ENCODE results near the gene CHCHD3.

Gene CHCHD3

GRCh38 chr7:132757783-132758182, 324.1 kb downstream of the CHCHD3 start:
- Histone ChIP-seq H3K27me3 (ENCODE audit: control insufficient read depth, insufficient read depth, low read length) (no peaks in the 10 kb centered on the region), H3K9ac (ENCODE audit: low read length) (no peak overlapping the region), H3K4me3 (ENCODE audit: low read length) (no peak overlapping the region)

GRCh38 chr7:132756484-132756990, 325.4 kb downstream of the CHCHD3 start:
- no peak overlapping the region for H3K27ac ChIP-seq (ENCODE audit: low read depth, low read length)

More at GRCh38 chr7:132757783-132758182, 324.1 kb downstream of the CHCHD3 start:
- Histone ChIP-seq H3K27ac (ENCODE audit: low read depth, low read length) (no peak overlapping the region), H3K36me3 (ENCODE audit: control insufficient read depth, insufficient read depth, low read length) (no peaks in the 10 kb centered on the region), H3K4me1 (ENCODE audit: control insufficient read depth, insufficient read depth, low read length) (no peaks in the 10 kb centered on the region)

GRCh38 chr7:132755538-132756483, 326.1 kb downstream of the CHCHD3 start:
- Histone ChIP-seq H3K4me3 (ENCODE audit: low read length) (no peak overlapping the region), H3K27me3 (ENCODE audit: control insufficient read depth, insufficient read depth, low read length) (no peaks in the 10 kb centered on the region), H3K9ac (ENCODE audit: low read length) (no peak overlapping the region), H3K4me1 (ENCODE audit: control insufficient read depth, insufficient read depth, low read length) (no peaks in the 10 kb centered on the region), H3K36me3 (ENCODE audit: control insufficient read depth, insufficient read depth, low read length) (no peaks in the 10 kb centered on the region), H3K27ac (ENCODE audit: low read depth, low read length) (no peak overlapping the region)

More at GRCh38 chr7:132756484-132756990, 325.4 kb downstream of the CHCHD3 start:
- no peaks in the 10 kb centered on the region for H3K36me3 ChIP-seq (ENCODE audit: control insufficient read depth, insufficient read depth, low read length)
- no peaks in the 10 kb centered on the region for H3K27me3 ChIP-seq (ENCODE audit: control insufficient read depth, insufficient read depth, low read length)
- no peaks in the 10 kb centered on the region for H3K4me1 ChIP-seq (ENCODE audit: control insufficient read depth, insufficient read depth, low read length)
- H3K9ac ChIP-seq (ENCODE audit: low read length) = no peak overlapping the region
- no peak overlapping the region for H3K4me3 ChIP-seq (ENCODE audit: low read length)

GRCh38 chr7:132752431-132752830, 329.5 kb downstream of the CHCHD3 start:
- Histone ChIP-seq H3K9ac (ENCODE audit: low read length) (no peak overlapping the region), H3K4me1 (ENCODE audit: control insufficient read depth, insufficient read depth, low read length) (no peaks in the 10 kb centered on the region), H3K4me3 (ENCODE audit: low read length) (no peak overlapping the region), H3K27ac (ENCODE audit: low read depth, low read length) (no peak overlapping the region), H3K36me3 (ENCODE audit: control insufficient read depth, insufficient read depth, low read length) (no peaks in the 10 kb centered on the region), H3K27me3 (ENCODE audit: control insufficient read depth, insufficient read depth, low read length) (no peaks in the 10 kb centered on the region)

- Histone ChIP-seq H3K9ac (ENCODE audit: low read length) (no peak overlapping the region), H3K4me1 (ENCODE audit: control insufficient read depth, insufficient read depth, low read length) (no peaks in the 10 kb centered on the region), H3K36me3 (ENCODE audit: control insufficient read depth, insufficient read depth, low read length) (no peaks in the 10 kb centered on the region), H3K4me3 (ENCODE audit: low read length) (no peak overlapping the region), H3K27me3 (ENCODE audit: control insufficient read depth, insufficient read depth, low read length) (no peaks in the 10 kb centered on the region), H3K27ac (ENCODE audit: low read depth, low read length) (no peak overlapping the region)
Measured at GRCh38 chr7:132751244-132751647, 330.6 kb downstream of the CHCHD3 start.

GRCh38 chr7:132750530-132751217, 331.2 kb downstream of the CHCHD3 start:
- Histone ChIP-seq H3K27ac (ENCODE audit: low read depth, low read length) (no peak overlapping the region), H3K4me1 (ENCODE audit: control insufficient read depth, insufficient read depth, low read length) (no peaks in the 10 kb centered on the region), H3K9ac (ENCODE audit: low read length) (no peak overlapping the region), H3K4me3 (ENCODE audit: low read length) (no peak overlapping the region), H3K36me3 (ENCODE audit: control insufficient read depth, insufficient read depth, low read length) (no peaks in the 10 kb centered on the region), H3K27me3 (ENCODE audit: control insufficient read depth, insufficient read depth, low read length) (no peaks in the 10 kb centered on the region)

- Histone ChIP-seq H3K27ac (ENCODE audit: low read depth, low read length) (no peak overlapping the region), H3K9ac (ENCODE audit: low read length) (no peak overlapping the region), H3K4me1 (ENCODE audit: control insufficient read depth, insufficient read depth, low read length) (no peaks in the 10 kb centered on the region), H3K36me3 (ENCODE audit: control insufficient read depth, insufficient read depth, low read length) (no peaks in the 10 kb centered on the region), H3K27me3 (ENCODE audit: control insufficient read depth, insufficient read depth, low read length) (no peaks in the 10 kb centered on the region), H3K4me3 (ENCODE audit: low read length) (no peak overlapping the region)
Measured at GRCh38 chr7:132750096-132750495, 331.8 kb downstream of the CHCHD3 start.

GRCh38 chr7:132745510-132745909, 336.4 kb downstream of the CHCHD3 start:
- H3K27ac ChIP-seq (ENCODE audit: low read depth, low read length) = no peak overlapping the region
- no peaks in the 10 kb centered on the region for H3K27me3 ChIP-seq (ENCODE audit: control insufficient read depth, insufficient read depth, low read length)

GRCh38 chr7:132743974-132744373, 337.9 kb downstream of the CHCHD3 start:
- H3K36me3 ChIP-seq (ENCODE audit: control insufficient read depth, insufficient read depth, low read length) = no peaks in the 10 kb centered on the region
- H3K4me1 ChIP-seq (ENCODE audit: control insufficient read depth, insufficient read depth, low read length) = no peaks in the 10 kb centered on the region
- H3K27me3 ChIP-seq (ENCODE audit: control insufficient read depth, insufficient read depth, low read length) = no peaks in the 10 kb centered on the region
- H3K4me3 ChIP-seq (ENCODE audit: low read length) = no peak overlapping the region
- H3K9ac ChIP-seq (ENCODE audit: low read length) = no peak overlapping the region
- H3K27ac ChIP-seq (ENCODE audit: low read depth, low read length) = no peak overlapping the region

More at GRCh38 chr7:132745510-132745909, 336.4 kb downstream of the CHCHD3 start:
- Histone ChIP-seq H3K4me1 (ENCODE audit: control insufficient read depth, insufficient read depth, low read length) (no peaks in the 10 kb centered on the region), H3K4me3 (ENCODE audit: low read length) (no peak overlapping the region), H3K36me3 (ENCODE audit: control insufficient read depth, insufficient read depth, low read length) (no peaks in the 10 kb centered on the region), H3K9ac (ENCODE audit: low read length) (no peak overlapping the region)

GRCh38 chr7:132742189-132742612, 339.7 kb downstream of the CHCHD3 start:
- Histone ChIP-seq H3K9ac (ENCODE audit: low read length) (no peak overlapping the region), H3K4me3 (ENCODE audit: low read length) (no peak overlapping the region), H3K27me3 (ENCODE audit: control insufficient read depth, insufficient read depth, low read length) (no peaks in the 10 kb centered on the region), H3K4me1 (ENCODE audit: control insufficient read depth, insufficient read depth, low read length) (no peaks in the 10 kb centered on the region), H3K36me3 (ENCODE audit: control insufficient read depth, insufficient read depth, low read length) (no peaks in the 10 kb centered on the region), H3K27ac (ENCODE audit: low read depth, low read length) (no peak overlapping the region)

GRCh38 chr7:132740176-132740575, 341.7 kb downstream of the CHCHD3 start:
- peaks cover 3% of the 10 kb centered on the region for H3K27me3 ChIP-seq (ENCODE audit: control insufficient read depth, insufficient read depth, low read length)
- H3K4me1 ChIP-seq (ENCODE audit: control insufficient read depth, insufficient read depth, low read length) = no peaks in the 10 kb centered on the region
- H3K36me3 ChIP-seq (ENCODE audit: control insufficient read depth, insufficient read depth, low read length) = no peaks in the 10 kb centered on the region
- no peak overlapping the region for H3K4me3 ChIP-seq (ENCODE audit: low read length)
- no peak overlapping the region for H3K27ac ChIP-seq (ENCODE audit: low read depth, low read length)
- H3K9ac ChIP-seq (ENCODE audit: low read length) = no peak overlapping the region

- H3K36me3 ChIP-seq (ENCODE audit: control insufficient read depth, insufficient read depth, low read length) = no peaks in the 10 kb centered on the region
- H3K4me3 ChIP-seq (ENCODE audit: low read length) = no peak overlapping the region
- no peaks in the 10 kb centered on the region for H3K4me1 ChIP-seq (ENCODE audit: control insufficient read depth, insufficient read depth, low read length)
- peaks cover 3% of the 10 kb centered on the region for H3K27me3 ChIP-seq (ENCODE audit: control insufficient read depth, insufficient read depth, low read length)
- H3K9ac ChIP-seq (ENCODE audit: low read length) = no peak overlapping the region
- no peak overlapping the region for H3K27ac ChIP-seq (ENCODE audit: low read depth, low read length)
Measured at GRCh38 chr7:132739271-132739955, 342.5 kb downstream of the CHCHD3 start.

All from rectal smooth muscle tissue (tissue), 1 donor.